Measurements from ENCODE around the gene MED25. TPM values are rescaled to one million over a fixed set of nuclear protein-coding genes. Genes with fewer than 3 reads are reported as not detected.

MED25 gene
- total and polyA plus RNA-seq, 9 of the 15 experiments (the other 6 are each of a cell fraction or from before 2014, with no cell fraction given): 4.1 to 93.9 (median 19.3) TPM

- WGBS (ENCODE audit: insufficient coverage, low coverage, missing lambda C conversion rate): 91% methylated on average over 5 of the region's 5 CpGs
- no peak for ATAC-seq
- ChIA-PET POLR2A (no interaction called here), CTCF (ENCODE audit: low intra/inter-chr PET ratio) (no interaction called here)
- no peak for DNase-seq (ENCODE audit: extremely low read depth in 1 of 4, low spot score in 3 of 4)
- in situ Hi-C loops (cut with MboI) (no loop called here), intact Hi-C loops (cut with micrococcal nuclease) (no loop called here)
- H3K9ac ChIP-seq (ENCODE audit: insufficient read depth in 1 of 2, low read depth in 2 of 2, low read length in 2 of 2): no peak overlapping the region
- no peaks in the 10 kb centered on the region for H3K9me1 ChIP-seq (ENCODE audit: control insufficient read depth, insufficient read depth, low read length)
- TF ChIP-seq RBM25 (IDR thresholded peaks at IDR 0.05; ENCODE audit: low read depth, low read length, severe bottlenecking): peak; percentile 78
- 0 out of 2 replicates have a peak, but pooled peaks have one; percentile 49 for TF ChIP-seq TRIM28 (IDR thresholded peaks at IDR 0.05)
- TF ChIP-seq BCOR (IDR thresholded peaks at IDR 0.05): 0 out of 2 replicates have a peak, but pooled peaks have one; percentile 12
- TF ChIP-seq CBX3 (IDR thresholded peaks at IDR 0.05; ENCODE audit: borderline replicate concordance in 1 of 2, low read length in 2 of 2): 0 out of 3 replicates have a peak, but pooled peaks of 1 of the 2 experiments have one; percentile 48
- no peak for TF ChIP-seq ZNF79 (CRISPR knock-in tag; IDR thresholded peaks at IDR 0.05; ENCODE audit: low read depth)
- no peak overlapping the region for H3K27ac ChIP-seq (ENCODE audit: extremely low read depth, low read depth, low read length)
- H4K20me1 ChIP-seq (replicated peaks; ENCODE audit: control insufficient read depth, insufficient read depth, low read length): no peaks in the 10 kb centered on the region
- no TSS peak for BruUV-seq (replicated peaks)
- H3K79me2 ChIP-seq (ENCODE audit: control insufficient read depth, insufficient read depth, low read length): peaks cover 2% of the 10 kb centered on the region
- no peak overlapping the region for H3K4me2 ChIP-seq (ENCODE audit: insufficient read depth, low read length)
- no peak overlapping the region for H2AFZ ChIP-seq (ENCODE audit: low read depth, low read length)
- no peaks in the 10 kb centered on the region for H3K27me3 ChIP-seq (ENCODE audit: control insufficient read depth in 2 of 2, insufficient read depth in 2 of 2, low read length in 2 of 2)
- FAIRE-seq: no peak
- peaks cover 55% of the 10 kb centered on the region for H3K36me3 ChIP-seq (ENCODE audit: control insufficient read depth, insufficient read depth, low read length)
- peaks cover 6 to 61% of the 10 kb centered on the region in 2 experiments; a peak in 3 of 5 replicates for H3K4me1 ChIP-seq (replicated peaks in 1 of 2; ENCODE audit: control insufficient read depth in 2 of 2, insufficient read depth in 2 of 2, low read length in 2 of 2)
- H3K9me3 ChIP-seq (replicated peaks; ENCODE audit: control insufficient read depth, insufficient read depth, low read depth, low read length): no peaks in the 10 kb centered on the region
- H3K4me3 ChIP-seq: no peak overlapping the region
Measured at GRCh38 chr19:49883094-49883493, 65.0 kb downstream of the MED25 start.

DNA sequence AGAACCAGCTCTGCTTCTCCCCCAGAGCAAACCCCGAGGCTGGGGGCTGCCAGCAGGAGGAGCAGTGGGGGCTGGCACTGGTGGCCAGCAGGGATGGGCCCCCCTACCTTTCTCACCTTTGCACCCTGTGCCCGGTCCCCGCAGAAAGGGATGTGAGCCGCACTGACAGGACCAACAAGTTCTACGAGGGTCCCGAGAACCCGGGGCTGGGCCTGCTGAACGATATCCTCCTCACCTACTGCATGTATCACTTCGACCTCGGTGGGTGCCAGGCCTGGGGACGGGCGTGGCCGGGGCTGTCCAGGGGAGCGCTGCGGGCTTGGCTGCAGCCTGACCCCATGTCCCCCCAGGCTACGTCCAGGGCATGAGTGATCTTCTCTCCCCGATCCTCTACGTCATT is 66.0 kb downstream of the MED25 start:
- H3K36me3 ChIP-seq (ENCODE audit: control insufficient read depth, insufficient read depth, low read length): peaks cover 55% of the 10 kb centered on the region
- H3K9me3 ChIP-seq (replicated peaks; ENCODE audit: control insufficient read depth, insufficient read depth, low read depth, low read length): no peaks in the 10 kb centered on the region
- BruUV-seq (replicated peaks): no TSS peak
- ChIA-PET POLR2A (interaction anchor here (0.6 kb wide), 1 partner anchor 26 kb away, joined by 3 read pairs; no protein-coding TSS in a partner anchor), CTCF (ENCODE audit: low intra/inter-chr PET ratio) (no interaction called here)
- no peaks in the 10 kb centered on the region for H4K20me1 ChIP-seq (replicated peaks; ENCODE audit: control insufficient read depth, insufficient read depth, low read length)
- 90% methylated on average over 18 of the region's 18 CpGs for WGBS (ENCODE audit: insufficient coverage, low coverage, missing lambda C conversion rate)
- H3K4me2 ChIP-seq (ENCODE audit: insufficient read depth, low read length): no peak overlapping the region
- 0 out of 4 replicates have a peak overlapping the region, but pooled peaks of 1 of the 2 experiments have one; percentile 77 for H3K9ac ChIP-seq (ENCODE audit: insufficient read depth in 1 of 2, low read depth in 2 of 2, low read length in 2 of 2)
- H2AFZ ChIP-seq (ENCODE audit: low read depth, low read length): no peak overlapping the region
- intact Hi-C loops (cut with micrococcal nuclease) (no loop called here), in situ Hi-C loops (cut with MboI) (no loop called here)
- TF ChIP-seq FOXO4 (CRISPR knock-in tag; IDR thresholded peaks at IDR 0.05): no peak
- TF ChIP-seq RBFOX2 (IDR thresholded peaks at IDR 0.05; ENCODE audit: low read depth, low read length): peak; percentile 27; the same call in 1 of the 2 replicates
- TF ChIP-seq, protein P1, sequence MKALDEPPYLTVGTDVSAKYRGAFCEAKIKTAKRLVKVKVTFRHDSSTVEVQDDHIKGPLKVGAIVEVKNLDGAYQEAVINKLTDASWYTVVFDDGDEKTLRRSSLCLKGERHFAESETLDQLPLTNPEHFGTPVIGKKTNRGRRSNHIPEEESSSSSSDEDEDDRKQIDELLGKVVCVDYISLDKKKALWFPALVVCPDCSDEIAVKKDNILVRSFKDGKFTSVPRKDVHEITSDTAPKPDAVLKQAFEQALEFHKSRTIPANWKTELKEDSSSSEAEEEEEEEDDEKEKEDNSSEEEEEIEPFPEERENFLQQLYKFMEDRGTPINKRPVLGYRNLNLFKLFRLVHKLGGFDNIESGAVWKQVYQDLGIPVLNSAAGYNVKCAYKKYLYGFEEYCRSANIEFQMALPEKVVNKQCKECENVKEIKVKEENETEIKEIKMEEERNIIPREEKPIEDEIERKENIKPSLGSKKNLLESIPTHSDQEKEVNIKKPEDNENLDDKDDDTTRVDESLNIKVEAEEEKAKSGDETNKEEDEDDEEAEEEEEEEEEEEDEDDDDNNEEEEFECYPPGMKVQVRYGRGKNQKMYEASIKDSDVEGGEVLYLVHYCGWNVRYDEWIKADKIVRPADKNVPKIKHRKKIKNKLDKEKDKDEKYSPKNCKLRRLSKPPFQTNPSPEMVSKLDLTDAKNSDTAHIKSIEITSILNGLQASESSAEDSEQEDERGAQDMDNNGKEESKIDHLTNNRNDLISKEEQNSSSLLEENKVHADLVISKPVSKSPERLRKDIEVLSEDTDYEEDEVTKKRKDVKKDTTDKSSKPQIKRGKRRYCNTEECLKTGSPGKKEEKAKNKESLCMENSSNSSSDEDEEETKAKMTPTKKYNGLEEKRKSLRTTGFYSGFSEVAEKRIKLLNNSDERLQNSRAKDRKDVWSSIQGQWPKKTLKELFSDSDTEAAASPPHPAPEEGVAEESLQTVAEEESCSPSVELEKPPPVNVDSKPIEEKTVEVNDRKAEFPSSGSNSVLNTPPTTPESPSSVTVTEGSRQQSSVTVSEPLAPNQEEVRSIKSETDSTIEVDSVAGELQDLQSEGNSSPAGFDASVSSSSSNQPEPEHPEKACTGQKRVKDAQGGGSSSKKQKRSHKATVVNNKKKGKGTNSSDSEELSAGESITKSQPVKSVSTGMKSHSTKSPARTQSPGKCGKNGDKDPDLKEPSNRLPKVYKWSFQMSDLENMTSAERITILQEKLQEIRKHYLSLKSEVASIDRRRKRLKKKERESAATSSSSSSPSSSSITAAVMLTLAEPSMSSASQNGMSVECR (CRISPR knock-in tag; IDR thresholded peaks at IDR 0.05): no peak
- no peak for TF ChIP-seq CBX5 (IDR thresholded peaks at IDR 0.05; ENCODE audit: borderline replicate concordance, low read depth)
- no peak for TF ChIP-seq HMG20A (CRISPR knock-in tag; conservative IDR thresholded peaks at IDR 0.05)
- TF ChIP-seq SPI1 (IDR thresholded peaks at IDR 0.05; ENCODE audit: borderline replicate concordance, low read depth, low read length): no peak
- H3K4me1 ChIP-seq (replicated peaks in 1 of 2; ENCODE audit: control insufficient read depth in 2 of 2, insufficient read depth in 2 of 2, low read length in 2 of 2): peaks cover 6 to 60% of the 10 kb centered on the region in 2 experiments; a peak in 3 of 5 replicates
- H3K27ac ChIP-seq (ENCODE audit: extremely low read depth, low read depth, low read length): no peak overlapping the region
- no peaks in the 10 kb centered on the region for H3K79me2 ChIP-seq (ENCODE audit: control insufficient read depth, insufficient read depth, low read length)
- no peak for DNase-seq (ENCODE audit: extremely low read depth in 1 of 4, low spot score in 3 of 4)
- no peak overlapping the region for H3K4me3 ChIP-seq
- no peak for ATAC-seq
- H3K27me3 ChIP-seq (ENCODE audit: control insufficient read depth in 2 of 2, insufficient read depth in 2 of 2, low read length in 2 of 2): no peaks in the 10 kb centered on the region
- no peak for FAIRE-seq
- no peaks in the 10 kb centered on the region for H3K9me1 ChIP-seq (ENCODE audit: control insufficient read depth, insufficient read depth, low read length)

Data from K562 (cell line).